ENCODE measurements around the gene TAAR5. TPM values are rescaled to one million over a fixed set of nuclear protein-coding genes. Genes with fewer than 3 reads are reported as not detected.
A peak's percentile ranks its signal among the peaks of the same experiment; 100 is the strongest.

The TAAR5 gene
- total and polyA plus RNA-seq, 2 of the 8 experiments (the other 6 are each of a cell fraction or from before 2014, with no cell fraction given): not detected

DNA sequence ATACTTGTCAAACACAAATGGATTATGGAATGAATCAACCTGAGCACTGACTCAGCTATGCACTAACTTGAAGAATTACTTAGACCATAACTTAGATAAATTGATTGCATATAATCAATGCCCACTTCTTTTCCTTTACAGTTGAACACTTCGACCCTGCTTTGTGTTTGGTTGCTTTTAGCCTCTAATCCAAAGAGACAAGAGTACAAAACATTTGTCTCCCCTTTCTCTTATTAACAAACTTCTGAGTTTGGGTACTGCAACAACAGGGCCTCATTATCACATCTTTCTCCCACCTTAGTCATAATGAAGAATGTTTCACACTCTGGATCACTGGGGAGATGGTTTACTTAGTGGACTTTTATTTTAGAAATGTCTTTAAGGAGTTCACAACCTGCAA, 22.0 kb downstream of the TAAR5 start:
- no peak overlapping the region for H2AK5ac ChIP-seq (ENCODE audit: low read depth, low read length)
- no peak overlapping the region for H3K27ac ChIP-seq (ENCODE audit: low read depth, low read length)
- H3K14ac ChIP-seq (ENCODE audit: insufficient read length): no peak overlapping the region
- no peak overlapping the region for H3K18ac ChIP-seq (ENCODE audit: extremely low read depth, low read length)
- no peaks in the 10 kb centered on the region for H3K36me3 ChIP-seq (ENCODE audit: control insufficient read depth in 2 of 4, insufficient read depth in 4 of 4, low read length in 3 of 4)
- TF ChIP-seq GTF2F1 (IDR thresholded peaks at IDR 0.05; ENCODE audit: borderline replicate concordance, low read depth, low read length) (no peak), SAP30 (IDR thresholded peaks at IDR 0.05; ENCODE audit: insufficient read depth, insufficient replicate concordance, low read length) (no peak), TAF1 (IDR thresholded peaks at IDR 0.05; ENCODE audit: low read depth, low read length) (no peak), CHD2 (IDR thresholded peaks at IDR 0.05; ENCODE audit: low read length) (no peak), SUZ12 (IDR thresholded peaks at IDR 0.05; ENCODE audit: low read length) (no peak), BCL11A (IDR thresholded peaks at IDR 0.05; ENCODE audit: low read depth in 2 of 2, low read length in 2 of 2) (no peak), ASH2L (IDR thresholded peaks at IDR 0.05; ENCODE audit: low read length) (no peak), TAF7 (optimal IDR thresholded peaks at IDR 0.05; ENCODE audit: borderline replicate concordance, low read depth, low read length) (no peak), CREB1 (IDR thresholded peaks at IDR 0.05) (no peak), EGR1 (IDR thresholded peaks at IDR 0.05; ENCODE audit: borderline replicate concordance, low read depth, low read length) (no peak), RXRA (IDR thresholded peaks at IDR 0.05; ENCODE audit: insufficient read depth, low read depth, low read length) (no peak)
- ChIA-PET CTCF (ENCODE audit: partially characterized antibody) (no interaction called here), POLR2A (ENCODE audit: partially characterized antibody) (no interaction called here)
- FAIRE-seq (no peak), DNase-seq (ENCODE audit: low read depth in 1 of 2, low spot score in 2 of 2) (no peak)
- H3K9ac ChIP-seq (replicated peaks in 1 of 4; ENCODE audit: extremely low read depth in 1 of 4, low read depth in 3 of 4, low read length in 3 of 4): no peak overlapping the region
- H3K23ac ChIP-seq (ENCODE audit: insufficient read length): no peak overlapping the region
- no peak overlapping the region for H3K4me2 ChIP-seq (ENCODE audit: insufficient read depth in 1 of 2, low read depth in 2 of 2, low read length in 2 of 2)
- H2BK15ac ChIP-seq (ENCODE audit: low read length): no peak overlapping the region
- no peaks in the 10 kb centered on the region for H4K20me1 ChIP-seq (replicated peaks in 1 of 2; ENCODE audit: control insufficient read depth in 1 of 2, insufficient read depth in 2 of 2, low read length in 2 of 2)
- H2AFZ ChIP-seq (ENCODE audit: low read length): peak overlapping the region; percentile 70
- H3K4me3 ChIP-seq (ENCODE audit: extremely low read depth in 1 of 4, insufficient read depth in 2 of 4, low read depth in 3 of 4, low read length in 4 of 4): no peak overlapping the region
- H3K56ac ChIP-seq (replicated peaks; ENCODE audit: insufficient read length, low read depth, low read length): no peak overlapping the region
- peaks cover 0 to 6% (median 1%) of the 10 kb centered on the region in 4 experiments; a peak in 5 of 7 replicates for H3K4me1 ChIP-seq (replicated peaks in 1 of 4; ENCODE audit: control insufficient read depth in 3 of 4, insufficient read depth in 4 of 4, low read length in 3 of 4)
- H2BK5ac ChIP-seq (ENCODE audit: low read depth, low read length): no peak overlapping the region
- WGBS, 2 experiments (ENCODE audit: extremely low coverage in 1 of 2, insufficient coverage in 1 of 2, insufficient read length in 1 of 2, insufficient replicate concordance in 2 of 2, low coverage in 1 of 2, low lambda C conversion rate in 2 of 2, missing lambda C conversion rate in 1 of 2): 96% methylated on average over 1 of the region's 1 CpG; no CpG with 5 or more reads in 1 of the 2 experiments
- no peak overlapping the region for H4K91ac ChIP-seq (replicated peaks; ENCODE audit: insufficient read length, low read length)
- H4K8ac ChIP-seq (ENCODE audit: extremely low read depth, insufficient read depth, low read length): no peak overlapping the region
- no peaks in the 10 kb centered on the region for H3K79me2 ChIP-seq (ENCODE audit: control insufficient read depth in 1 of 2, insufficient read depth in 2 of 2, low read length in 2 of 2)
- H2BK20ac ChIP-seq (ENCODE audit: low read length): no peak overlapping the region
- no peak overlapping the region for H3K4ac ChIP-seq (replicated peaks; ENCODE audit: insufficient read length, low read depth, low read length)
- H2BK120ac ChIP-seq (replicated peaks; ENCODE audit: low read depth, low read length): no peak overlapping the region
- H3K9me3 ChIP-seq (ENCODE audit: insufficient read depth in 2 of 2, low read depth in 1 of 2, low read length in 1 of 2): no peaks in the 10 kb centered on the region
- no peak overlapping the region for H2BK12ac ChIP-seq (ENCODE audit: low read depth, low read length)
- no peak overlapping the region for H4K5ac ChIP-seq (ENCODE audit: insufficient read length, low read depth, low read length)
- H3K27me3 ChIP-seq (replicated peaks in 1 of 4; ENCODE audit: control insufficient read depth in 3 of 4, extremely low read depth in 1 of 4, insufficient read depth in 3 of 4, low read length in 3 of 4): no peaks in the 10 kb centered on the region
- no peaks in the 10 kb centered on the region for H3K23me2 ChIP-seq (ENCODE audit: low read depth, low read length)
- no peaks in the 10 kb centered on the region for H3K79me1 ChIP-seq (ENCODE audit: low read depth, low read length)
